ENCODE data around the gene TMEM233.

GRCh38 chr12:119594399-119594730, 791 bp downstream of the TMEM233 start:
- TF ChIP-seq NR1H2 (CRISPR knock-in tag; IDR thresholded peaks at IDR 0.05) (no peak), ZNF263 (CRISPR knock-in tag; IDR thresholded peaks at IDR 0.05; ENCODE audit: low read depth) (no peak), CTCF (IDR thresholded peaks at IDR 0.05) (no peak), FOXK1 (CRISPR knock-in tag; IDR thresholded peaks at IDR 0.05) (no peak), ZBTB21 (CRISPR knock-in tag; IDR thresholded peaks at IDR 0.05; ENCODE audit: borderline replicate concordance) (no peak), E2F4 (CRISPR knock-in tag; IDR thresholded peaks at IDR 0.05; ENCODE audit: borderline replicate concordance, low read depth) (no peak), ZNF512 (CRISPR knock-in tag; IDR thresholded peaks at IDR 0.05; ENCODE audit: borderline replicate concordance) (no peak), ATF2 (CRISPR knock-in tag; IDR thresholded peaks at IDR 0.05; ENCODE audit: borderline replicate concordance, low read depth) (no peak), USF2 (CRISPR knock-in tag; IDR thresholded peaks at IDR 0.05) (no peak), ZNF416 (CRISPR knock-in tag; IDR thresholded peaks at IDR 0.05) (no peak), ZNF219 (CRISPR knock-in tag; IDR thresholded peaks at IDR 0.05; ENCODE audit: borderline replicate concordance) (no peak), SP1 (CRISPR knock-in tag; conservative IDR thresholded peaks at IDR 0.05) (no peak)
